GM12873 (cell line): ENCODE data around the gene ORC6.

ENCODE experiments used
- CTCF ChIP-seq: IDR thresholded peaks from 2 replicates; pipeline ENCODE4 v1.5.1; 2012; ENCODE audit warnings: low read depth, mild to moderate bottlenecking, moderate library complexity, low read length, control low read depth; ENCODE audit not compliant: insufficient read depth; ENCODE audit errors: missing control alignments

ORC6 gene

GRCh38 chr16:46718214-46718613 is 28.8 kb downstream of the ORC6 start:
- no peak for TF ChIP-seq CTCF

DNA sequence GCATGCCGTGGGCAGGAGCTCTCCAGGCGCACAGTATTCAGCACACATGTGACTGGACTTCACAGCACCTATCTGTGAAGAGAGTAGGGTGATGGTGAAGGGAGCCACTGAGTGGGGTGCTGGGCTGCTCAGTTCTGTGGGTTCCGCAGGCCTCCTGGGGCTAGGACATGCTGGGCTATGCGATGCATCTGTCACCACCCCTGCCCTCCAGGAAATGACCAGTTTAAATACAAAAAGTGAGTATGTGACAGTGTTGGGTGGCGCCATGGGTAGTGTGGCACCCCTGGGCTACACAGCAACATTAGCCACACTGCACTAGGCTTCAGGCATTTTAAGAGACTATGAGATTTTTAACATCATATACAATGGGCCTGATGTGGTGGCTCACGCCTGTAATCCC is 30.1 kb downstream of the ORC6 start:
- no peak for TF ChIP-seq CTCF

GRCh38 chr16:46720619-46721018 is 31.2 kb downstream of the ORC6 start:
- no peak for TF ChIP-seq CTCF

- TF ChIP-seq CTCF = no peak
Measured at GRCh38 chr16:46721885-46722284, 32.4 kb downstream of the ORC6 start.

GRCh38 chr16:46727184-46727583 is 37.7 kb downstream of the ORC6 start:
- TF ChIP-seq CTCF = no peak

GRCh38 chr16:46727630-46728029 is 38.2 kb downstream of the ORC6 start:
- TF ChIP-seq CTCF = no peak

DNA sequence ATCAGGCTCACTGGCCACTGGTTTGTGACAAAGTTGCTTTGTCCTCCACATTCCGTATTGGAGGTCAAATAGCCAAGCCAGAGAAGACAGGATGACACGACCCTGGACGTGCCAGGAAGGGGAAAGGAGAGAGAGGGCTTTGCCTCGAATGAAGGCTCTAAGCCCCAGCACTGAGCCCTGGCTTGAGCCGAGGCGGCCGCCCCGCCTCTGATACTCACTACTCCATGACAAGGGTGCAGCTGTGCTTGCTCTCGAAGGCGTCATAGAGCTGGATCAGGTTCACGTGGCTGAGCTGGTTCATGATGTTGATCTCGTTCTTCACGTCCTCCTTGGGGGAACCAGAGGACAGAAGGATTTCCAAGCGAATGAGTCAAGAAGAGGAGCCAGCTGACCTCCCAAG is 39.3 kb downstream of the ORC6 start:
- TF ChIP-seq CTCF = no peak
